Fibroblast of skin of right quadriceps (primary cell): Measurements from ENCODE around the gene NFIC.

Experiments used
- DNase-seq: peaks from one replicate; pipeline ENCODE4 v3.0.0-alpha.2; 2013

The NFIC gene

GRCh38 chr19:3471954-3472655 is 105.7 kb downstream of the NFIC start:
- no peak for DNase-seq

- no peak for DNase-seq
Measured at GRCh38 chr19:3474010-3474409, 107.6 kb downstream of the NFIC start.

- DNase-seq = no peak
Measured at GRCh38 chr19:3474614-3475013, 108.2 kb downstream of the NFIC start.

GRCh38 chr19:3475449-3475848 is 109.1 kb downstream of the NFIC start:
- no peak for DNase-seq

GRCh38 chr19:3476830-3477229 is 110.4 kb downstream of the NFIC start:
- no peak for DNase-seq

GRCh38 chr19:3477506-3477905 is 111.1 kb downstream of the NFIC start:
- DNase-seq = no peak

- no peak for DNase-seq
Measured at GRCh38 chr19:3477951-3478350, 111.6 kb downstream of the NFIC start.

- no peak for DNase-seq
Measured at GRCh38 chr19:3478409-3479176, 112.2 kb downstream of the NFIC start.

GRCh38 chr19:3479177-3479833 is 112.9 kb downstream of the NFIC start:
- DNase-seq = no peak

GRCh38 chr19:3479834-3480215 is 113.4 kb downstream of the NFIC start:
- DNase-seq = no peak

- no peak for DNase-seq
Measured at GRCh38 chr19:3480383-3481091, 114.2 kb downstream of the NFIC start, which contains the start of gene SMIM24. SMIM24 (minus strand) TSS chr19:3480525; CDS start chr19:3480463, 62 bp downstream.

GRCh38 chr19:3481241-3482090 is 115.1 kb downstream of the NFIC start:
- no peak for DNase-seq

GRCh38 chr19:3482507-3483225 is 116.3 kb downstream of the NFIC start:
- no peak for DNase-seq

- no peak for DNase-seq
Measured at GRCh38 chr19:3483226-3483628, 116.8 kb downstream of the NFIC start, which contains the start of gene SMIM44. SMIM44 (minus strand) TSS chr19:3483441; CDS start chr19:3483403, 38 bp downstream.

GRCh38 chr19:3491396-3492119 is 125.2 kb downstream of the NFIC start:
- DNase-seq = no peak

- no peak for DNase-seq
Measured at GRCh38 chr19:3492131-3492839, 125.9 kb downstream of the NFIC start.

- DNase-seq = no peak
Measured at GRCh38 chr19:3492919-3493318, 126.5 kb downstream of the NFIC start.

GRCh38 chr19:3493651-3494050 is 127.3 kb downstream of the NFIC start:
- DNase-seq = no peak

- no peak for DNase-seq
Measured at GRCh38 chr19:3494051-3494450, 127.7 kb downstream of the NFIC start.

GRCh38 chr19:3494559-3494958 is 128.2 kb downstream of the NFIC start:
- no peak for DNase-seq
